K562 (cell line): Measurements from ENCODE around the gene HIVEP3. TPM values are rescaled to one million over a fixed set of nuclear protein-coding genes. Genes with fewer than 3 reads are reported as not detected.

Experiments used
- ATAC-seq: fragments of 200-7000 bp; cut with Tn5 transposase; 3 replicates; pipeline ENCODE4 v1.9.1; 2020; ENCODE audit warnings: moderate library complexity
- BruUV-seq: library from RNA; stranded (reverse); fragments of 400-500 nt; replicated peaks from 2 replicates; lab custom pipeline; 2021; lab: Mats Ljungman, UMichigan
- CTCF ChIA-PET: fragments of 300-600 bp; formaldehyde crosslinking; extraction: SDS; loops from one replicate; lab custom pipeline; 2021; ENCODE audit warnings: low intra/inter-chr PET ratio; lab: Yijun Ruan, JAX
- POLR2A ChIA-PET: fragments of 300-600, 350-650 bp; sonication (Branson Sonifier 250); formaldehyde crosslinking; extraction: SDS; loops from one replicate; lab custom pipeline; 2021; ENCODE audit warnings: antibody characterized with exemption, inconsistent platforms; lab: Yijun Ruan, JAX
- DNase-seq, 4 experiments: peaks; one replicate each; pipeline versions ENCODE4 v3.0.0 to v3.0.0-alpha.2; 2011 to 2018; ENCODE audit warnings: low spot score in 3 of 4, mixed read lengths in 3 of 4; ENCODE audit errors: extremely low read depth in 1 of 4
- FAIRE-seq: peaks from 2 replicates; lab custom pipeline; 2011; peaks lifted over from hg19 to GRCh38; lab: Jason Lieb, UNC
- H2AFZ ChIP-seq: 2 replicates; pipeline ENCODE4 v1.6.0; 2011; ENCODE audit warnings: low read depth, low read length, control low read depth, inconsistent platforms
- H3K27ac ChIP-seq: fragments of 200-600 bp; 3 replicates; pipeline ENCODE4 v1.8.0; 2011; ENCODE audit warnings: low read depth, mild to moderate bottlenecking, control low read depth, inconsistent platforms, low read length, moderate library complexity, mixed read lengths; ENCODE audit errors: extremely low read depth
- H3K27me3 ChIP-seq, 2 experiments: fragments of 300-600 bp in 1 of 2; 2 replicates in 1 of 2; 3 replicates in 1 of 2; pipeline versions ENCODE4 v1.6.0 to v1.8.0; 2011; ENCODE audit warnings: inconsistent platforms in 2 of 2, low read length in 2 of 2, mild to moderate bottlenecking in 1 of 2, mixed read lengths in 1 of 2, moderate library complexity in 1 of 2; ENCODE audit not compliant: control insufficient read depth in 2 of 2, insufficient read depth in 2 of 2
- H3K36me3 ChIP-seq: fragments of 300-600 bp; 3 replicates; pipeline ENCODE4 v1.8.0; 2011; ENCODE audit warnings: mild to moderate bottlenecking, low read length, inconsistent platforms; ENCODE audit not compliant: control insufficient read depth, insufficient read depth
- H3K4me1 ChIP-seq, 2 experiments: fragments of 200-600 bp in 1 of 2; replicated peaks in 1 of 2; 2 replicates in 1 of 2; 3 replicates in 1 of 2; pipeline versions ENCODE4 v1.5.1 to v1.8.0; 2011; ENCODE audit warnings: inconsistent platforms in 2 of 2, low read length in 2 of 2, mild to moderate bottlenecking in 1 of 2, mixed read lengths in 1 of 2, moderate library complexity in 1 of 2; ENCODE audit not compliant: control insufficient read depth in 2 of 2, insufficient read depth in 2 of 2
- H3K4me2 ChIP-seq: 2 replicates; pipeline ENCODE4 v1.6.1; 2011; ENCODE audit warnings: low read length, control low read depth, inconsistent platforms, mixed read lengths; ENCODE audit not compliant: insufficient read depth
- H3K4me3 ChIP-seq: fragments of 200-600 bp; sonication (generic), shearing (Covaris generic); 2 replicates; pipeline ENCODE4 v1.5.1; 2016; ENCODE audit warnings: control low read depth, inconsistent platforms
- H3K79me2 ChIP-seq: fragments of 200-600 bp; 3 replicates; pipeline ENCODE4 v1.8.0; 2011; ENCODE audit warnings: low read length, inconsistent platforms; ENCODE audit not compliant: control insufficient read depth, insufficient read depth
- H3K9ac ChIP-seq, 2 experiments: 2 replicates each; pipeline versions ENCODE4 v1.6.0 to v1.6.1; 2011; ENCODE audit warnings: low read depth in 2 of 2, low read length in 2 of 2, control low read depth in 1 of 2, inconsistent platforms in 1 of 2, mild to moderate bottlenecking in 1 of 2, mixed read lengths in 1 of 2; ENCODE audit not compliant: insufficient read depth in 1 of 2
- H3K9me1 ChIP-seq: one replicate; pipeline ENCODE4 v1.6.0; 2011; ENCODE audit warnings: inconsistent platforms, mild to moderate bottlenecking, low read length, moderate library complexity; ENCODE audit not compliant: control insufficient read depth, insufficient read depth
- H3K9me3 ChIP-seq: replicated peaks from 2 replicates; pipeline ENCODE4 v1.5.1; 2011; ENCODE audit warnings: low read depth, low read length, inconsistent platforms; ENCODE audit not compliant: control insufficient read depth, insufficient read depth
- H4K20me1 ChIP-seq: replicated peaks from 2 replicates; pipeline ENCODE4 v1.6.1; 2011; ENCODE audit warnings: low read length, inconsistent platforms, mixed read lengths; ENCODE audit not compliant: control insufficient read depth, insufficient read depth
- ARID3B ChIP-seq: fragments of 250-450 bp; sonication (Bioruptor Pico); IDR thresholded peaks from 2 replicates; pipeline ENCODE4 v1.4.0; 2020; ENCODE audit warnings: borderline replicate concordance
- CLOCK ChIP-seq: fragments of 250-450 bp; sonication (Bioruptor Pico); IDR thresholded peaks from 2 replicates; pipeline ENCODE4 v1.4.0; 2020; ENCODE audit warnings: mild to moderate bottlenecking, moderate library complexity, borderline replicate concordance
- POU5F1 ChIP-seq: fragments of 150-350 bp; IDR thresholded peaks from 2 replicates; pipeline ENCODE4 v1.6.1; 2014; ENCODE audit warnings: borderline replicate concordance, low read length, low read depth, mild to moderate bottlenecking; ENCODE audit not compliant: partially characterized antibody
- USF2 ChIP-seq: sonication (generic); formaldehyde crosslinking; IDR thresholded peaks from 2 replicates; pipeline ENCODE4 v1.5.0; 2020; ENCODE audit warnings: missing genetic modification reagents
- ZBTB17 ChIP-seq: fragments of 450-650 bp; formaldehyde crosslinking; IDR thresholded peaks from 2 replicates; pipeline ENCODE4 v1.4.0; 2020; ENCODE audit warnings: mild to moderate bottlenecking
- ZNF165 ChIP-seq: fragments of 250-450 bp; sonication (Bioruptor Pico); IDR thresholded peaks from 2 replicates; pipeline ENCODE4 v1.4.0; 2020; ENCODE audit warnings: borderline replicate concordance
- ZNF444 ChIP-seq: fragments of 250-450 bp; sonication (Bioruptor Pico); IDR thresholded peaks from 2 replicates; pipeline ENCODE4 v1.4.0; 2020; ENCODE audit warnings: mild to moderate bottlenecking, moderate library complexity
- ZNF696 ChIP-seq: fragments of 250-450 bp; sonication (Bioruptor Pico); conservative IDR thresholded peaks from 2 replicates; pipeline ENCODE4 v1.4.0; 2020; ENCODE audit warnings: mild to moderate bottlenecking, moderate library complexity
- WGBS: fragments of 100-300 bp; shearing (Covaris generic); methylation state at CpG from one replicate; pipeline ENCODE4 v1.1.6; 2016; ENCODE audit warnings: low coverage, mixed read lengths; ENCODE audit not compliant: insufficient coverage; ENCODE audit errors: missing lambda C conversion rate; 5-methylcytosine and 5-hydroxymethylcytosine counted together
- in situ Hi-C: fragments of 300-500 bp; cut with MboI; formaldehyde crosslinking; loops from 4 replicates; pipeline ENCODE4 v1.15.0; 2018; ENCODE audit warnings: inconsistent platforms, mixed read lengths
- intact Hi-C: fragments of 100-400 bp; cut with micrococcal nuclease; formaldehyde crosslinking; loops from 2 replicates; pipeline ENCODE4 v1.14.2; 2022
- polyA plus RNA-seq, 8 experiments: library from polyadenylated mRNA; depleted of rRNA in 4 of 8; stranded (reverse) in 5 of 8; unstranded in 3 of 8; fragments of >200 nt; fragmentation: Nextera tagmentation in 2 of 8; fragmentation: Illumina TruSeq in 1 of 8; extraction: Ambion mirVana in 2 of 8; extraction: Trizol in 1 of 8; gene quantifications; 2 replicates each; pipeline versions ENCODE4 v1.2.1 to v1.2.3, GENCODE V29; 2011 to 2014; ENCODE audit warnings: inconsistent platforms in 1 of 8, missing spikeins in 1 of 8
- total RNA-seq, 7 experiments: library from RNA; depleted of rRNA in 6 of 7; stranded (reverse); fragments of >200 nt in 6 of 7; fragmentation: Illumina TruSeq in 2 of 7; extraction: Trizol in 2 of 7; gene quantifications; 2 replicates each; pipeline versions ENCODE4 v1.2.1 to v1.2.3, GENCODE V29; 2011 to 2021; ENCODE audit warnings: low replicate concordance in 1 of 7

HIVEP3 gene
- total and polyA plus RNA-seq, 9 of the 15 experiments (the other 6 are each of a cell fraction or from before 2014, with no cell fraction given): 0.09 to 0.58 (median 0.34) TPM; not detected in 1

GRCh38 chr1:41509270-41509671, 409.5 kb downstream of the HIVEP3 start:
- no peak for DNase-seq
- ATAC-seq: no peak
- WGBS: 4% methylated on average over 8 of the region's 9 CpGs
- Histone ChIP-seq H3K36me3 (no peaks in the 10 kb centered on the region), H3K4me2 (no peak overlapping the region), H2AFZ (no peak overlapping the region), H3K27me3 (peaks cover 61 to 86% of the 10 kb centered on the region in 2 experiments), H3K9ac (no peak overlapping the region), H3K9me1 (peaks cover 2% of the 10 kb centered on the region), H3K9me3 (no peaks in the 10 kb centered on the region), H3K79me2 (no peaks in the 10 kb centered on the region), H3K27ac (no peak overlapping the region), H3K4me3 (no peak overlapping the region), H4K20me1 (no peaks in the 10 kb centered on the region; the same call in 1 of the 2 replicates), H3K4me1 (peaks cover 0 to 22% of the 10 kb centered on the region in 2 experiments; a peak in 3 of 5 replicates)
- BruUV-seq: no TSS peak
- FAIRE-seq: no peak
- in situ Hi-C loops (no loop called here), intact Hi-C loops (no loop called here)
- POLR2A ChIA-PET: no interaction called here
- CTCF ChIA-PET: interaction anchor here (0.6 kb wide), 1 partner anchor 471 kb away, joined by 3 read pairs; no protein-coding TSS in a partner anchor
- no peak for TF ChIP-seq USF2 (CRISPR knock-in tag)
- no peak for TF ChIP-seq ZNF696 (CRISPR knock-in tag)
- TF ChIP-seq ZNF165: no peak
- no peak for TF ChIP-seq ARID3B (CRISPR knock-in tag)
- TF ChIP-seq ZNF444: no peak
- TF ChIP-seq ZBTB17 (CRISPR knock-in tag): no peak
- TF ChIP-seq POU5F1: no peak
- TF ChIP-seq CLOCK (CRISPR knock-in tag): no peak
- TF ChIP-seq, all 486 proteins: peak for 0
